Iris pigment epithelial cell (primary cell): Measurements from ENCODE around the gene PTPN20.
"Not testable (repeated sequence)": the region's sequence is repeated elsewhere in the genome, so short reads cannot be mapped to it uniquely, and the experiment has no call there.

Experiments used
- DNase-seq: peaks from one replicate; pipeline ENCODE4 v3.0.0-alpha.2; 2011; ENCODE audit warnings: low read depth

PTPN20 gene, protein sequence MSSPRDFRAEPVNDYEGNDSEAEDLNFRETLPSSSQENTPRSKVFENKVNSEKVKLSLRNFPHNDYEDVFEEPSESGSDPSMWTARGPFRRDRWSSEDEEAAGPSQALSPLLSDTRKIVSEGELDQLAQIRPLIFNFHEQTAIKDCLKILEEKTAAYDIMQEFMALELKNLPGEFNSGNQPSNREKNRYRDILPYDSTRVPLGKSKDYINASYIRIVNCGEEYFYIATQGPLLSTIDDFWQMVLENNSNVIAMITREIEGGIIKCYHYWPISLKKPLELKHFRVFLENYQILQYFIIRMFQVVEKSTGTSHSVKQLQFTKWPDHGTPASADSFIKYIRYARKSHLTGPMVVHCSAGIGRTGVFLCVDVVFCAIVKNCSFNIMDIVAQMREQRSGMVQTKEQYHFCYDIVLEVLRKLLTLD

GRCh38 chr10:46911144-46911876 is at the start of gene PTPN20:
PTPN20 (plus strand) TSS chr10:46911428; CDS start chr10:46932500, 21,072 bp downstream.
- DNase-seq = not testable (repeated sequence)

DNA sequence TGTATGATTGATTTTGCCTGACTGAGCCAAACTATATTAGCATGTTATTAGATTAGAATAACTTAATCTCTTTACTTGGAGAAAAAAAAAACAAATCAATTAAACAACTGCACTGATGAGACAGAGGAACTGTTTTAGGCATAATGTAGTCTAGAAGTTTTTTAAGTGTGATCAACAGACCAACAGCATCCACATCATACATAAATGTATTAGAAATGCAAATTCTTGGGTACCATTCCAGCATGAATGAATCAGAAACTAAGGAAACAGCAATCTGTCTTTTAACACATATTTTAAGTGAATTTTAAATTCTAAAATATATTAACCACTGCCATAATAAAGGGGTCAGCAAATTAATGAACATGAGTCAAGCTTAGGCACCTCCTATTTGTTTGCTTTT is 41.5 kb upstream of the PTPN20 start:
- DNase-seq = not testable (repeated sequence)

DNA sequence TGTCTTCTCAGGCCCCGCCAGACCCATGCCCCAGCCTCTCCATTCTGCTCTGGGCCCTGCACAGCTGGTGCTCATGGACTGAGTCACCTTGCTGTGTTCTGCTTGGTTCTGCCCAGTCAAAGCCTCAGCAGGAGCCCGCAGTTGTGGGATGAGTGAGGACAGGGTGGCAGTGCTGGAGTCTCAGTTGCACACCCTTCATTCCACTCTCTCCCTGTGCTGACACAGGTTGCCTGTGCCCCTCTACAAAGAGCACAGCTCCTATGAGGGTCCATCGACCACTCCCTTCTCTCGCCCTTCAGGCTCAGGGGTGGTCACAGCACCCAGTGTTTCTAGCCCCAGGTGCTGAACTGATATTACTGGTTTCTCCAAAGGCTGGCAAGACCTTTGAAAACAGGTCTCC is 39.6 kb upstream of the PTPN20 start:
- not testable (repeated sequence) for DNase-seq

- not testable (repeated sequence) for DNase-seq
Measured at GRCh38 chr10:46875304-46875703, 35.9 kb upstream of the PTPN20 start.

- not testable (repeated sequence) for DNase-seq
Measured at GRCh38 chr10:46876773-46877172, 34.5 kb upstream of the PTPN20 start.

- not testable (repeated sequence) for DNase-seq
Measured at GRCh38 chr10:46878761-46879160, 32.5 kb upstream of the PTPN20 start.

- not testable (repeated sequence) for DNase-seq
Measured at GRCh38 chr10:46890813-46891611, 20.2 kb upstream of the PTPN20 start.

GRCh38 chr10:46896762-46897692 is 14.2 kb upstream of the PTPN20 start:
- DNase-seq = not testable (repeated sequence)

GRCh38 chr10:46901247-46901646 is 10.0 kb upstream of the PTPN20 start:
- not testable (repeated sequence) for DNase-seq

- not testable (repeated sequence) for DNase-seq
Measured at GRCh38 chr10:46903874-46904273, 7.4 kb upstream of the PTPN20 start.

DNA sequence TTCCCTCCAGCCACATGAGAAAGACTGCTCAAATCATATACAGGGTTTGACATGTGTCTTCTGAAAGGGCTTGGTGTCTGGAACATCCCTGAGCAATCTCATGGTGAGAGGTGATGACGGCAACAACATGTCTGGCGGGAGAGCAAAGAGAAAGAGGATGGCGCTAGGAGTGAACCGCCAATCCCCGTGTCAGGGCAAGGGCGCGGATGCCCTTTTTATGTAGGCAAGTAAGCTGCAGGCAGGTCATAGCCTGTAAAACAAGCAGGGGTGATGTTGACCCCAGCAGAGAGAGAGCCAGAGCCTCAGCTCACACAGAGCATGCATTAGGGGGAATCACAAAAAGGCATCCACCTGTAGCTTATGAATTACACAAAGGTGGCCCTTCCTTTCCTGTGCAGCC is 4.9 kb upstream of the PTPN20 start:
- DNase-seq = not testable (repeated sequence)

DNA sequence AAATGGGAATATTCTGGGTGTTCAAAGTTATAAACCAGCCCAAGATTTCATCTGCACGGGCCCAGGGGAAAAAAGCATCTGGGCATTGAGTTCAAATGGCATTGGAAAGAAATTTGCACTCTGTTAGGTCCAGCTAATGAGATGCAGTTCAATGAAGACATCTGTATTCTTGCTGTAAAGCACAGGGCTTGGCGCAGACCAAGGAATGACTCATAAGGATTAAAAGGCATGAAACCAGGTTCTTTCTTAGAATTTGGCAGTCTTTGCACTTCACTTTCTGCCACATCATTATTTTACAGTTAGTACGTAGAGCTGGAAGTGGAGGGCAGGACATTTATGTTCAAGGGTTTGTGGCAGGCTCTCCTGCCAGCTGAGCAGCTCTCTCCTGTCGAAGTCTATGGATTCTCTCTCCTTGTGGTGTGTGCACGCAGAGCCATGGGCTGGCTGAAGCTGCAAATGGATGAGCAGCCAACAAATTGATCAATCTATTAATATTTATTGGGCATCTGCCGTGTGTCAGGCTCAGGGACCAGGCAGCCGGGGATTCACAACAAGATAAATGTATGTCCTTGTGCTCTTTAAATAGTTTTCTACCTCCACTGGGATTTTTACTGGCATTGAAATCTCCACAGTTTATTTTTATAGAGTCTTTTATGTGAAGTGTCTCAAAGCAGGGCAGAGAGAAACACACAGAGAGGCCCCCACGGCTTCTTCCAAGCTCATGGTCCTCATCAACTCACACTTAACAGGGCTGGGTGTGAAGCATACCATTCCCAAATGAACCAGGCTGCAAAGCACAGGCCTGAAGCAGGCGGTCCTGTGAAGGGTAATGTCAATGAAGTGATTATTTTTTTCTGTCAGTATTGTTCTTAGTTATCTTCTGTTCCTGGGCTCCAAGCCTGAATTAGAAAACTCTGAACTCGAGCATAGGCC is 3.8 kb upstream of the PTPN20 start:
- not testable (repeated sequence) for DNase-seq

GRCh38 chr10:46922498-46922897 is 11.3 kb downstream of the PTPN20 start:
- DNase-seq = not testable (repeated sequence)

DNA sequence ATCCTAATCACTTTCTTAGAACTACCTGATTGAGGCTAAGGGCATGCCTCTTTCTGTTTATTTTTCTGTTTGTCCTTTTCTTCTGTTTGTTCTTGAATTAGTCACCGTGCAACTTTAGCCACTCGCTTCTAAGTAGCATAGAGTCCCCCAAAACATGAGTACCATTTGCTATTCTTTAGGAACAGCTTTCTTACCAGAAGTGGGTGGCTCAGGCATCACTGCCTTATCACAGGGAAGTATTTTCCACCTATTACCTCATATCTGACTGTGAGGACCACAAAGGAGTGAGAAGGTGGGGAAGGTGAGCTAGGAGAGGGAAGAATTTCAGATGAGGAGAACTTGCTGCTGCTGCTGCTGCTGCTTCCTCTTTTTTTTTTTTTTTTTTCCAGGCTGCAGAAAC is 13.9 kb downstream of the PTPN20 start:
- not testable (repeated sequence) for DNase-seq

- DNase-seq = not testable (repeated sequence)
Measured at GRCh38 chr10:46925853-46926252, 14.6 kb downstream of the PTPN20 start.

GRCh38 chr10:46928810-46929209 is 17.6 kb downstream of the PTPN20 start:
- not testable (repeated sequence) for DNase-seq

DNA sequence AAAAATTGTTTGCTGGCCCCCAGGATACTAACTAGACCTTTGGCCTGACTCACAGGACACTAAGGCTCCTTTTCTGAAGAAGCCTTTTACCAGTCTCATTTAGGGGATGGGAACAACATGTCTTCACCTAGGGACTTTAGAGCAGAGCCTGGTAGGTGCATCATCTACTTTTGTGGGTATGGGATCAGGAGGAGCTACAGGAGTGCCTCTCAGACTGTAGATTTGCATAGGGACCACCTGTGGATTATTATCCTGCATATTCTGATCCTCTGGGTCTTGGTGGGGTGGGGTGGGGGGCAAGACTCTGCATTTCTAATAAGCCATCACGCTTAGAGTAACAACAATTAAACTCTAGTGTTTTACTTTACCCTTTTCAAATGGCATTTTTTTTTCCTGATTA is 21.2 kb downstream of the PTPN20 start:
- DNase-seq = not testable (repeated sequence)

GRCh38 chr10:46941091-46941490 is 29.9 kb downstream of the PTPN20 start:
- not testable (repeated sequence) for DNase-seq

DNA sequence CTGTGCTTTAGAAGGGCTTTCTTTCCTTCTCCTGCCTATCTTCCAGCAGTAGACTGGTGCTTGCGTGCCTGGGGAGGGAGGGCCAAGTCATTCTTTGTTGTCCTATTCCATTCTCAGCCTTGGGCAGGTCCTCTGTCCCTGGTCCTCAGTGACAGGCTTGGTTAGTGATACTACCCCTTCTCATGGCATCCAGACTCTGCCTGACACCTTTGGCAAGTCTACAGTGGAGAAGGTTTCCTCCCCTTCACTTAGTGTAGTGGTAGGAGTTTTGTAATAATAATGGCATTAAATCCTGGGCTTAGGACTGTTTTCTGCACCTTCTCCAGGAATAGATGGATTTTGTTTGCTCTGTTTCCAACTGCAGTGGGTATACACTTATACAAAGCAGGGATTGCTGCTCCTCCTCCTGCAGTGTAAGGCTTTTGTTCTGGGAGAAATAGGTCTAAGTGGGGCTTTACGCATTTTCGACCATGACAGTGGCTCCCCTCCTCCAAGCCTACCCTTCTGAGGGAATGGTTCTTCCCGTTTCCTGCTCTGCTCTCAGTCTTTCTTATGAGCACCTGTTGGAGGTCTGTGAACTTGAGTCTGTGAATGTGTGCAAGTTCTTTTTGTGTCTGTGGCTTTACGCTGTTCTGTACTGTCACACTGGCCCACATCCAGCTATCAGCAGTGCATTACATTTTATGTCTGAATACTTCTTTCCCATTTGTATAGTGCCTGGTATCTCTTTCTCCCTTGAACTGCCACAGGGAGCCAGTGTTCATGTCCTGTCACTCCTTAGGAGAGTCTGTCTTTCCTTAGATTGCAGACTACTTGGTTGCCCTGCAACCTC is 37.7 kb downstream of the PTPN20 start:
- DNase-seq = not testable (repeated sequence)
